Astrocyte (in vitro differentiated cells and primary cell): ENCODE data around the gene INVS.

Source experiments
- EZH2 ChIP-seq: IDR thresholded peaks from 2 replicates; pipeline ENCODE4 v1.6.1; 2012; ENCODE audit warnings: mild to moderate bottlenecking, low read length, inconsistent platforms; ENCODE audit not compliant: insufficient read depth
- TF ChIP-seq, protein P1 (sequence below): IDR thresholded peaks from 2 replicates; pipeline ENCODE4 v1.5.1; 2011; ENCODE audit warnings: low read depth, mild to moderate bottlenecking, inconsistent platforms, low read length, moderate library complexity; ENCODE audit not compliant: insufficient read depth

DNA sequence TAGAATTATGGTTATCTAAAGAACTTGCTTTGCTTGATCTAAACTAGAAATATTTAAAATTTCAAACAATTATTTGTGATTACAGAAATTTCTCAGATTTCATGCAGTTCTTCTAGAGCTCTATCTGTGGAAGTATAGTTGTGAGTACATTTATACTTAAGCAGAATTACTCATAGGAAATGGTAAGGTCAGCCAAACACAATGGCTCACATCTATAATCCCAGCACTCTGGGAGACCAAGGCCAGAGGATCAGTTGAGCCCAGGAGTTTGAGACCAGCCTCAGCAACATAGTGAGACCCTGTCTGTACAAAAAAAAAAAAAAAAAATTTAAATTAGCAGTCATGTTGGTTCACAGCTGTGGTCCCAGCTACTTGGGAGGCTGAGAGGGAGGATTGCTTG, 71.0 kb downstream of the INVS start:
- TF ChIP-seq, protein P1, sequence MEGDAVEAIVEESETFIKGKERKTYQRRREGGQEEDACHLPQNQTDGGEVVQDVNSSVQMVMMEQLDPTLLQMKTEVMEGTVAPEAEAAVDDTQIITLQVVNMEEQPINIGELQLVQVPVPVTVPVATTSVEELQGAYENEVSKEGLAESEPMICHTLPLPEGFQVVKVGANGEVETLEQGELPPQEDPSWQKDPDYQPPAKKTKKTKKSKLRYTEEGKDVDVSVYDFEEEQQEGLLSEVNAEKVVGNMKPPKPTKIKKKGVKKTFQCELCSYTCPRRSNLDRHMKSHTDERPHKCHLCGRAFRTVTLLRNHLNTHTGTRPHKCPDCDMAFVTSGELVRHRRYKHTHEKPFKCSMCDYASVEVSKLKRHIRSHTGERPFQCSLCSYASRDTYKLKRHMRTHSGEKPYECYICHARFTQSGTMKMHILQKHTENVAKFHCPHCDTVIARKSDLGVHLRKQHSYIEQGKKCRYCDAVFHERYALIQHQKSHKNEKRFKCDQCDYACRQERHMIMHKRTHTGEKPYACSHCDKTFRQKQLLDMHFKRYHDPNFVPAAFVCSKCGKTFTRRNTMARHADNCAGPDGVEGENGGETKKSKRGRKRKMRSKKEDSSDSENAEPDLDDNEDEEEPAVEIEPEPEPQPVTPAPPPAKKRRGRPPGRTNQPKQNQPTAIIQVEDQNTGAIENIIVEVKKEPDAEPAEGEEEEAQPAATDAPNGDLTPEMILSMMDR: no peak
- no peak for TF ChIP-seq EZH2
